NB4 (cell line): ENCODE measurements around the gene GLT6D1.
"Not testable (repeated sequence)": the region's sequence is repeated elsewhere in the genome, so short reads cannot be mapped to it uniquely, and the experiment has no call there.

Experiments
- CTCF ChIP-seq: IDR thresholded peaks from one replicate; pipeline ENCODE4 v1.5.1; 2012; ENCODE audit warnings: low read depth, low read length
- MAX ChIP-seq: IDR thresholded peaks from 2 replicates; pipeline ENCODE4 v1.6.1; 2011; ENCODE audit warnings: low read depth, low read length
- POLR2A ChIP-seq: IDR thresholded peaks from 2 replicates; pipeline ENCODE4 v1.6.1; 2011; ENCODE audit warnings: mild to moderate bottlenecking; ENCODE audit not compliant: insufficient read length; ENCODE audit errors: extremely low read depth

DNA sequence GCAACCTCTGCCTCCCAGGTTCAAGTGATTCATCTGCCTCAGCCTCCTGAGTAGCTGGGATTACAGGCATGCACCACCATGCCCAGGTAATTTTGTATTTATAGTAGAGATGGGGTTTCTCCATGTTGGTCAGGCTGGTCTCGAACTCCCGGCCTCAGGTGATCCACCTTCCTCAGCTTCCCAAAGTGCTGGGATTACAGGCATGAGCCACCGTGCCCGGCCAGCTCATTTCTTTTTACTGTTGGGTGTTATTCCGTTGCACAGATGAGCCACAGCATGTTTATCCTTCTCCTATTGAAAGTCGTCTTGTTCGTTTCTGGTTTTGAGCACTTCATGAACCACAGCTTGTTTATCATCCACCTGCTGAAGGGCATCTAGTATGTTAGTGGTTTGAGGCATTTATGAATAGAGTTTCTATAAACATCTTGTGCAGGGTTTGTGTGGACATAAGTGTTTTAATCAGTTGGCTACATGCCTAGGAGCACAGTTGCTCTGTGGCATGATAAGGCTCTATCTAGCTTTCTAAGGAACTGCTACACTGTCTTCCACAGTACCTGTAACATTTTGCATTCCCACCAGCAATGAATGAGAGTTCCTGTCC lies 2.3 kb downstream of the GLT6D1 start:
- not testable (repeated sequence) for TF ChIP-seq CTCF, POLR2A, MAX
